Erythroblast (primary cell): ENCODE data around the gene CLBA1.

Experiments
- GATA1 ChIP-seq: IDR thresholded peaks from 2 replicates; pipeline ENCODE4 v1.6.1; 2011; ENCODE audit warnings: low read depth, mild to moderate bottlenecking, control low read depth, low read length, moderate library complexity
- POLR2A ChIP-seq: IDR thresholded peaks from 2 replicates; pipeline ENCODE4 v1.6.1; 2011; ENCODE audit warnings: mild to moderate bottlenecking, low read length

- TF ChIP-seq POLR2A (no peak), GATA1 (no peak)
These were observed 49.6 kb upstream of the CLBA1 start for GRCh38 chr14:104935955-104936354.
